Muscle of leg (tissue), 11 donors: ENCODE data around the gene RIOX2. TPM values are rescaled to one million over a fixed set of nuclear protein-coding genes. Genes with fewer than 3 reads are reported as not detected.
A peak's percentile ranks its signal among the peaks of the same experiment; 100 is the strongest.

Experiments used
- DNase-seq: peaks from one replicate; pipeline ENCODE4 v3.0.0; 2013
- H3K27ac ChIP-seq: one replicate; pipeline ENCODE4 v1.5.1; 2013; ENCODE audit warnings: mild to moderate bottlenecking, low read length, control low read depth
- H3K27me3 ChIP-seq: one replicate; pipeline ENCODE4 v1.6.1; 2013; ENCODE audit warnings: low read length; ENCODE audit not compliant: control insufficient read depth, insufficient read depth
- H3K36me3 ChIP-seq: one replicate; pipeline ENCODE4 v1.6.1; 2013; ENCODE audit warnings: low read length; ENCODE audit not compliant: control insufficient read depth, insufficient read depth
- H3K4me1 ChIP-seq: one replicate; pipeline ENCODE4 v1.6.1; 2013; ENCODE audit warnings: low read length; ENCODE audit not compliant: control insufficient read depth, insufficient read depth
- H3K4me3 ChIP-seq: one replicate; pipeline ENCODE4 v1.5.1; 2013; ENCODE audit warnings: low read length, control low read depth
- H3K9me3 ChIP-seq: replicated peaks from 2 replicates; pipeline ENCODE4 v1.6.1; 2013; ENCODE audit warnings: low read depth, low read length; ENCODE audit not compliant: control insufficient read depth
- WGBS: methylation state at CpG from one replicate; pipeline ENCODE4 v1.1.5; 2013; ENCODE audit warnings: missing lambda C conversion rate; ENCODE audit not compliant: insufficient coverage; 5-methylcytosine and 5-hydroxymethylcytosine counted together
- polyA plus RNA-seq, 8 donors: library from polyadenylated mRNA; unstranded; fragments of 120-200 nt; gene quantifications; one replicate each; pipeline versions ENCODE4 v1.2.1 to v1.2.3, GENCODE V29; 2013; ENCODE audit warnings: inconsistent platforms in 1 of 8, low replicate concordance in 1 of 8; ENCODE audit not compliant: insufficient read length in 8 of 8, insufficient read depth in 1 of 8
- total RNA-seq: library from RNA; stranded (reverse); fragments of 120-200 nt; gene quantifications from one replicate; pipeline ENCODE4 v1.2.4, GENCODE V29; 2013

Gene RIOX2
- total and polyA plus RNA-seq, 9 donors, result 34.6 to 44.7 (median 38.6) TPM

GRCh38 chr3:97958396-97958795, 13.8 kb downstream of the RIOX2 start:
- no peaks in the 10 kb centered on the region for H3K9me3 ChIP-seq
- WGBS, result 61% methylated on average over 2 of the region's 2 CpGs
- H3K4me3 ChIP-seq, result no peak overlapping the region
- H3K27me3 ChIP-seq, result no peaks in the 10 kb centered on the region
- peaks cover 14% of the 10 kb centered on the region for H3K4me1 ChIP-seq
- H3K27ac ChIP-seq, result no peak overlapping the region
- DNase-seq, result no peak
- H3K36me3 ChIP-seq, result peaks cover 43% of the 10 kb centered on the region

- Histone ChIP-seq H3K9me3 (no peaks in the 10 kb centered on the region), H3K27ac (no peak overlapping the region), H3K27me3 (no peaks in the 10 kb centered on the region), H3K4me1 (peaks cover 14% of the 10 kb centered on the region), H3K36me3 (peaks cover 46% of the 10 kb centered on the region), H3K4me3 (no peak overlapping the region)
- 78% methylated on average over 6 of the region's 8 CpGs for WGBS
- DNase-seq, result peak; percentile 35
These were observed 14.5 kb downstream of the RIOX2 start for GRCh38 chr3:97957617-97958311.

- peaks cover 2% of the 10 kb centered on the region for H3K4me1 ChIP-seq
- H3K36me3 ChIP-seq, result peaks cover 61% of the 10 kb centered on the region
- no peaks in the 10 kb centered on the region for H3K27me3 ChIP-seq
- no peak overlapping the region for H3K4me3 ChIP-seq
- H3K9me3 ChIP-seq, result no peaks in the 10 kb centered on the region
- no CpG with 5 or more reads among the region's 3 CpGs for WGBS
- no peak for DNase-seq
- no peak overlapping the region for H3K27ac ChIP-seq
These were observed 16.2 kb downstream of the RIOX2 start for GRCh38 chr3:97956051-97956450.

GRCh38 chr3:97954228-97954827, 17.9 kb downstream of the RIOX2 start:
- no peaks in the 10 kb centered on the region for H3K9me3 ChIP-seq
- peaks cover 72% of the 10 kb centered on the region for H3K36me3 ChIP-seq
- H3K4me1 ChIP-seq, result no peaks in the 10 kb centered on the region
- WGBS, result 68% methylated on average over 6 of the region's 9 CpGs
- H3K27me3 ChIP-seq, result no peaks in the 10 kb centered on the region
- H3K27ac ChIP-seq, result no peak overlapping the region
- no peak for DNase-seq
- no peak overlapping the region for H3K4me3 ChIP-seq

- 83% methylated on average over 1 of the region's 1 CpG for WGBS
- no peak for DNase-seq
- Histone ChIP-seq H3K27ac (no peak overlapping the region), H3K9me3 (no peaks in the 10 kb centered on the region), H3K4me3 (no peak overlapping the region), H3K36me3 (peaks cover 72% of the 10 kb centered on the region), H3K4me1 (no peaks in the 10 kb centered on the region), H3K27me3 (no peaks in the 10 kb centered on the region)
These were observed 19.4 kb downstream of the RIOX2 start for GRCh38 chr3:97952872-97953271.

GRCh38 chr3:97952280-97952679, 20.0 kb downstream of the RIOX2 start:
- peaks cover 72% of the 10 kb centered on the region for H3K36me3 ChIP-seq

GRCh38 chr3:97950360-97950759, 21.9 kb downstream of the RIOX2 start:
- Histone ChIP-seq H3K36me3 (peaks cover 74% of the 10 kb centered on the region), H3K4me3 (no peak overlapping the region), H3K27ac (no peak overlapping the region), H3K9me3 (no peaks in the 10 kb centered on the region), H3K27me3 (no peaks in the 10 kb centered on the region), H3K4me1 (no peaks in the 10 kb centered on the region)
- DNase-seq, result no peak
- WGBS, result no CpG with 5 or more reads among the region's 3 CpGs

More at GRCh38 chr3:97952280-97952679, 20.0 kb downstream of the RIOX2 start:
- no peaks in the 10 kb centered on the region for H3K4me1 ChIP-seq
- H3K27me3 ChIP-seq, result no peaks in the 10 kb centered on the region
- no peak overlapping the region for H3K4me3 ChIP-seq
- 89% methylated on average over 3 of the region's 3 CpGs for WGBS
- H3K27ac ChIP-seq, result no peak overlapping the region
- DNase-seq, result no peak
- H3K9me3 ChIP-seq, result no peaks in the 10 kb centered on the region

- Histone ChIP-seq H3K27me3 (no peaks in the 10 kb centered on the region), H3K4me1 (no peaks in the 10 kb centered on the region), H3K36me3 (peaks cover 72% of the 10 kb centered on the region), H3K9me3 (no peaks in the 10 kb centered on the region), H3K27ac (no peak overlapping the region), H3K4me3 (no peak overlapping the region)
- WGBS, result 64% methylated on average over 4 of the region's 5 CpGs
- no peak for DNase-seq
These were observed 22.5 kb downstream of the RIOX2 start for GRCh38 chr3:97949743-97950142.

- 65% methylated on average over 2 of the region's 2 CpGs for WGBS
- no peaks in the 10 kb centered on the region for H3K4me1 ChIP-seq
- no peak for DNase-seq
- H3K4me3 ChIP-seq, result no peak overlapping the region
- H3K36me3 ChIP-seq, result peaks cover 65% of the 10 kb centered on the region
- no peaks in the 10 kb centered on the region for H3K9me3 ChIP-seq
- H3K27ac ChIP-seq, result no peak overlapping the region
- no peaks in the 10 kb centered on the region for H3K27me3 ChIP-seq
These were observed 23.1 kb downstream of the RIOX2 start for GRCh38 chr3:97949110-97949485.

GRCh38 chr3:97948351-97949109, 23.7 kb downstream of the RIOX2 start:
- H3K36me3 ChIP-seq, result peaks cover 60% of the 10 kb centered on the region
- H3K9me3 ChIP-seq, result no peaks in the 10 kb centered on the region
- H3K27ac ChIP-seq, result no peak overlapping the region
- H3K4me1 ChIP-seq, result no peaks in the 10 kb centered on the region
- WGBS, result 89% methylated on average over 3 of the region's 5 CpGs
- H3K4me3 ChIP-seq, result no peak overlapping the region
- DNase-seq, result no peak
- H3K27me3 ChIP-seq, result no peaks in the 10 kb centered on the region
